ENCODE measurements around the gene PDZRN4. TPM values are rescaled to one million over a fixed set of nuclear protein-coding genes. Genes with fewer than 3 reads are reported as not detected.
A peak's percentile ranks its signal among the peaks of the same experiment; 100 is the strongest.

The PDZRN4 gene
- total and polyA plus RNA-seq, 2 experiments from 2014 or later: 0.90 TPM; not detected in 1

GRCh38 chr12:41485203-41485602 lies 297.1 kb downstream of the PDZRN4 start:
- Histone ChIP-seq H3F3A (replicated peaks; ENCODE audit: low read depth) (no peaks in the 10 kb centered on the region), H3K4me2 (no peak overlapping the region), H3K79me2 (replicated peaks; ENCODE audit: insufficient read depth) (no peaks in the 10 kb centered on the region), H3K27ac (ENCODE audit: low read depth) (no peak overlapping the region), H3K4me3 (no peak overlapping the region), H3K36me3 (ENCODE audit: insufficient read depth) (no peaks in the 10 kb centered on the region), H3K27me3 (ENCODE audit: insufficient read depth) (no peaks in the 10 kb centered on the region), H2AFZ (peak overlapping the region; percentile 24; the same call in 1 of the 2 replicates), H3K4me1 (ENCODE audit: insufficient read depth) (no peaks in the 10 kb centered on the region), H4K20me1 (replicated peaks; ENCODE audit: insufficient read depth) (no peaks in the 10 kb centered on the region), H3K9me2 (ENCODE audit: insufficient read depth) (no peaks in the 10 kb centered on the region)
- DNase-seq (ENCODE audit: low spot score) (no peak), ATAC-seq (no peak)
- no peaks in the 10 kb centered on the region for H3K27me3 Mint-ChIP-seq (ENCODE audit: insufficient read depth, low read depth, poor library complexity)
- no peaks in the 10 kb centered on the region for H3K4me1 Mint-ChIP-seq
- H3K9me3 Mint-ChIP-seq: no peaks in the 10 kb centered on the region
- no peak overlapping the region for H3K27ac Mint-ChIP-seq
- TF ChIP-seq NANOG (IDR thresholded peaks at IDR 0.05; ENCODE audit: borderline replicate concordance): no peak
- TF ChIP-seq CREB1 (CRISPR knock-in tag; IDR thresholded peaks at IDR 0.05; ENCODE audit: low read depth): no peak
- TF ChIP-seq POLR2AphosphoS5 (IDR thresholded peaks at IDR 0.05; ENCODE audit: low read depth): no peak
- no peak for TF ChIP-seq EZH2 (IDR thresholded peaks at IDR 0.05; ENCODE audit: low read depth, unreplicated experiment)
- no peak for TF ChIP-seq ZNF114 (CRISPR knock-in tag; IDR thresholded peaks at IDR 0.05)
- TF ChIP-seq REST (IDR thresholded peaks at IDR 0.05; ENCODE audit: unreplicated experiment): no peak
- TF ChIP-seq JUNB (IDR thresholded peaks at IDR 0.05; ENCODE audit: unreplicated experiment): no peak
- no peak for TF ChIP-seq CTCF (conservative IDR thresholded peaks at IDR 0.05; ENCODE audit: low read depth in 2 of 2)
- TF ChIP-seq STAT1 (IDR thresholded peaks at IDR 0.05; ENCODE audit: unreplicated experiment): no peak
- no peak for TF ChIP-seq EZH2phosphoT487 (IDR thresholded peaks at IDR 0.05; ENCODE audit: unreplicated experiment)
- no peak for TF ChIP-seq ZNF462 (CRISPR knock-in tag; IDR thresholded peaks at IDR 0.05)
- TF ChIP-seq ZNF331 (CRISPR knock-in tag; IDR thresholded peaks at IDR 0.05; ENCODE audit: low read depth): no peak
- no peak for TF ChIP-seq ETS1 (IDR thresholded peaks at IDR 0.05)
- H3K36me3 Mint-ChIP-seq (ENCODE audit: low read depth): no peaks in the 10 kb centered on the region
- H3K4me3 Mint-ChIP-seq: no peak overlapping the region
